NCI-H187 (cell line): ENCODE data around the gene RPL7A.
"Not testable (repeated sequence)": the region's sequence is repeated elsewhere in the genome, so short reads cannot be mapped to it uniquely, and the experiment has no call there.

Experiments used
- DNase-seq, 2 experiments: peaks; one replicate each; lab custom pipeline; 2025; lab: John Stamatoyannopoulos, UW

The RPL7A gene

GRCh38 chr9:133327834-133328484 lies 20.1 kb upstream of the RPL7A start:
- no peak for DNase-seq

GRCh38 chr9:133329306-133330156 lies 18.5 kb upstream of the RPL7A start:
- DNase-seq: not testable (repeated sequence)

- DNase-seq: no peak
These were observed 16.8 kb upstream of the RPL7A start for GRCh38 chr9:133331221-133331620.

GRCh38 chr9:133331641-133332380 lies 16.2 kb upstream of the RPL7A start:
- no peak for DNase-seq

GRCh38 chr9:133332381-133332730 lies 15.7 kb upstream of the RPL7A start:
- no peak for DNase-seq

GRCh38 chr9:133333011-133333410 lies 15.0 kb upstream of the RPL7A start:
- DNase-seq: no peak

GRCh38 chr9:133333566-133333965 lies 14.5 kb upstream of the RPL7A start:
- DNase-seq: no peak

GRCh38 chr9:133334161-133334560 lies 13.9 kb upstream of the RPL7A start:
- no peak for DNase-seq

- DNase-seq: not testable (repeated sequence)
These were observed 13.1 kb upstream of the RPL7A start for GRCh38 chr9:133334888-133335287.

GRCh38 chr9:133335924-133336811 lies 11.8 kb upstream of the RPL7A start, which contains the start of gene SURF6:
SURF6 (minus strand) TSS chr9:133336188; CDS start chr9:133336132, 56 bp downstream.
- peak; percentile 50 to 83 for DNase-seq

- DNase-seq: no peak
These were observed 8.4 kb upstream of the RPL7A start for GRCh38 chr9:133339641-133340040.

- no peak for DNase-seq
These were observed 7.8 kb upstream of the RPL7A start for GRCh38 chr9:133340256-133340655.

- no peak for DNase-seq
These were observed 7.1 kb upstream of the RPL7A start for GRCh38 chr9:133340916-133341315.

- DNase-seq: no peak
These were observed 6.5 kb upstream of the RPL7A start for GRCh38 chr9:133341369-133342068.

GRCh38 chr9:133342069-133342406 lies 6.0 kb upstream of the RPL7A start:
- no peak for DNase-seq

- DNase-seq: no peak
These were observed 5.4 kb upstream of the RPL7A start for GRCh38 chr9:133342570-133342969.

- DNase-seq: no peak
These were observed 3.9 kb upstream of the RPL7A start for GRCh38 chr9:133344071-133344470.

- DNase-seq: no peak
These were observed 3.0 kb upstream of the RPL7A start for GRCh38 chr9:133344979-133345378.

GRCh38 chr9:133345596-133345995 lies 2.4 kb upstream of the RPL7A start:
- no peak for DNase-seq

GRCh38 chr9:133346021-133346785 lies 1.8 kb upstream of the RPL7A start:
- no peak for DNase-seq
